ENCODE results near the gene PSG11.
"Not testable (repeated sequence)": the region's sequence is repeated elsewhere in the genome, so short reads cannot be mapped to it uniquely, and the experiment has no call there.

Gene PSG11

GRCh38 chr19:42988206-42988605 is 38.1 kb downstream of the PSG11 start:
- not testable (repeated sequence) for DNase-seq

DNA sequence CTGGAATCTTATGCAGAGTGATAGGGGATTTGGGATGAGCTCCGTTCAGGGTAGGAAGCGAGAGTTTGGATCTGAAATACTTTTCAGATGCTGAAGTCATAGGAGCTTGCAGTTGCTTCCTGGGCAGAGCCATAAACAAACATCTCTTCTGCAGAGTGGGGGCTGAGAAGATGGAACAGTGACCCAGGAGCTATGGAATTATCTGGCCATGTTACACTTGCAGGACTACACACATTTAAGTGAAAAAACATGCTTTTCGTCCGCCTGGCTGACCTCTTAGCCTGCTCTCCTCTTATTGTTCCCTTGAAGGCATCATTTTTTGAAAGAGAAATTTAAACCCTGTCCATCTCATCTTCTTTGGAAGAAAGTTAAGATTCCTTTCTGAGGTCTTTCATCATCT is 40.7 kb downstream of the PSG11 start:
- no peak for DNase-seq

DNA sequence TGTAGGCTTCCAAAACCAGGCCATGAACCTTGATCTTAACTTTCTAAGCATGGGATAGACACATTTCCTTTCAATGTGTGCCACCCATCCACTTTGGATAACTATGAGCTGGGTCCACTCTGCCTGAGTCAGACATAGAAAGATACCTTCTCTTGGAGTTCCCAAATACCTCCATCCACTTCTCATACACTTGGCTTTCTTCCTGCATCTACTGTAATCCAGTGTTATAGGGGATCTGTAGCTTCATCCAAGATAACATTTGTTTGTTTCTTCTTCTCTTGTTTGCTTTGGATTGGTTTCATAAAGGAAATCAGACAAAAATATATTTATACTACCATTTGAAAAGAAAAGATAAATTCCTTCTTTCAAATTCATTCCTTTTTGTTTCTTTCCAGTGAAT is 44.2 kb downstream of the PSG11 start:
- not testable (repeated sequence) for DNase-seq

GRCh38 chr19:42971451-42971850 is 54.8 kb downstream of the PSG11 start:
- not testable (repeated sequence) for DNase-seq

DNA sequence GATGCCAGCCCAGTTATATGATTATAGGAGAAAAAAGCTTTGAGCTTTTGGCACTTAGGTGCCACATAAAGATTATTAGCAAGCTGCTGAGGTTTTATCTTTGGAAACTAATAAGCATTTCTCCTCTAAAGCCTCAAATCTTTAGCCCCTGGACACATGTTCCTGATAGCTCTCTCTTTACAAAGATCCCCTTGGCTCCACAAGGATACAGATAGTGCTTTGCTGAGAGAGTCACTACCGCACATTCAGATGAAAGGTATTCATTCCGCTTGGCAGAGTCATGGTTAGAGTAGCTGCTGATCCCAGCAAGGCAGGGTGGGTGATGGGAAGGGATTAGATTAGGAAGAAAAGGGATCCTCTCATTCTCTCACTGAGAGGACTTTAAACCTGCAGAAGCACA is 61.1 kb downstream of the PSG11 start:
- no peak for DNase-seq

DNA sequence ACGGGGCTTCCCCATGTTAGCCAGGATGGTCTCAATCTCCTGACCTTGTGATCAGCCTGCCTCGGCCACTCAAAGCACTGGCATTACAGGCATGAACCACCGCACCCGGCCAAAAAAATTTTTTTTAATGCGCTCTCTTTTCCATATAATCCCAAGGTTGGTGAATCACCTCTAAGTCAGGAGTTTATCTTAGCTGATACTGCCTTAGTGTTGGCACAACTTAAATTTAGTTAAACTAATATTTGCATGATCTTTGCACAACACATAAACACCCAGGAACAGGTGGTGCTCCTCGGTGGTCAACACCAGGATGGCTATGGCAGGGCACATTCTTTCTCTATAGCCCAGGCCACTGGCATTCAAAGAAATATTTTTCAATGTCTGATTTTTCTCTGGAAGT is 65.2 kb downstream of the PSG11 start:
- DNase-seq, result no peak

Data from CD4-positive, alpha-beta T cell treated with Interleukin-6 for 4 hours (primary cell).